Astrocyte (in vitro differentiated cells and primary cell): Measurements from ENCODE around the gene BCAS1. TPM values are rescaled to one million over a fixed set of nuclear protein-coding genes. Genes with fewer than 3 reads are reported as not detected.
A peak's percentile ranks its signal among the peaks of the same experiment; 100 is the strongest.

ENCODE experiments used
- DNase-seq: peaks from one replicate; pipeline ENCODE4 v3.0.0-alpha.2; 2010; ENCODE audit warnings: low read depth
- FAIRE-seq: peaks from 2 replicates; lab custom pipeline; 2011; peaks lifted over from hg19 to GRCh38; lab: Jason Lieb, UNC
- H2AFZ ChIP-seq: 2 replicates; pipeline ENCODE4 v1.6.0; 2012; ENCODE audit warnings: low read depth, low read length, inconsistent platforms
- H3K27ac ChIP-seq: 2 replicates; pipeline ENCODE4 v1.5.1; 2011; ENCODE audit warnings: low read depth, low read length, inconsistent platforms
- H3K27me3 ChIP-seq: 2 replicates; pipeline ENCODE4 v1.6.0; 2011; ENCODE audit warnings: low read length, inconsistent platforms; ENCODE audit not compliant: insufficient read depth
- H3K36me3 ChIP-seq: 2 replicates; pipeline ENCODE4 v1.5.1; 2011; ENCODE audit warnings: low read length, inconsistent platforms; ENCODE audit not compliant: insufficient read depth
- H3K4me1 ChIP-seq: 2 replicates; pipeline ENCODE4 v1.5.1; 2011; ENCODE audit warnings: low read length, inconsistent platforms; ENCODE audit not compliant: insufficient read depth
- H3K4me2 ChIP-seq: 2 replicates; pipeline ENCODE4 v1.6.0; 2012; ENCODE audit warnings: low read length, inconsistent platforms
- H3K4me3 ChIP-seq: 2 replicates; pipeline ENCODE4 v1.5.1; 2011; ENCODE audit warnings: low read depth, mild to moderate bottlenecking, low read length, inconsistent platforms; ENCODE audit not compliant: insufficient read depth
- H3K79me2 ChIP-seq: 2 replicates; pipeline ENCODE4 v1.6.0; 2012; ENCODE audit warnings: mild to moderate bottlenecking, low read length, inconsistent platforms; ENCODE audit not compliant: insufficient read depth
- H3K9ac ChIP-seq: 2 replicates; pipeline ENCODE4 v1.6.0; 2012; ENCODE audit warnings: mild to moderate bottlenecking, low read length, inconsistent platforms
- H3K9me3 ChIP-seq: 2 replicates; pipeline ENCODE4 v1.5.1; 2012; ENCODE audit warnings: low read depth, mild to moderate bottlenecking, low read length, inconsistent platforms; ENCODE audit not compliant: insufficient read depth
- H4K20me1 ChIP-seq: 2 replicates; pipeline ENCODE4 v1.6.0; 2012; ENCODE audit warnings: low read length, inconsistent platforms; ENCODE audit not compliant: insufficient read depth
- H3K27ac Mint-ChIP-seq: one replicate; pipeline ENCODE4 v1.8.0; 2021; ENCODE audit warnings: mild to moderate bottlenecking, mixed read lengths; ENCODE audit not compliant: unreplicated experiment
- H3K27me3 Mint-ChIP-seq: one replicate; pipeline ENCODE4 v1.8.0; 2021; ENCODE audit warnings: low read depth, mixed read lengths; ENCODE audit not compliant: unreplicated experiment
- H3K36me3 Mint-ChIP-seq: one replicate; pipeline ENCODE4 v1.8.0; 2021; ENCODE audit warnings: low read depth, mixed read lengths; ENCODE audit not compliant: unreplicated experiment
- H3K4me1 Mint-ChIP-seq: one replicate; pipeline ENCODE4 v1.8.0; 2021; ENCODE audit warnings: low read depth, mixed read lengths; ENCODE audit not compliant: unreplicated experiment
- H3K4me3 Mint-ChIP-seq: one replicate; pipeline ENCODE4 v1.8.0; 2021; ENCODE audit warnings: mild to moderate bottlenecking, moderate library complexity, mixed read lengths; ENCODE audit not compliant: unreplicated experiment
- H3K9me3 Mint-ChIP-seq: one replicate; pipeline ENCODE4 v1.8.0; 2021; ENCODE audit warnings: mild to moderate bottlenecking, mixed read lengths; ENCODE audit not compliant: unreplicated experiment
- EZH2 ChIP-seq: IDR thresholded peaks from 2 replicates; pipeline ENCODE4 v1.6.1; 2012; ENCODE audit warnings: mild to moderate bottlenecking, low read length, inconsistent platforms; ENCODE audit not compliant: insufficient read depth
- microRNA-seq: library from miRNA; unstranded; fragments of <30 nt; microRNA quantifications from one replicate; pipeline ENCODE4 v1.2.0, GENCODE V29; 2020
- total RNA-seq: library from RNA; stranded (reverse); gene quantifications from 2 replicates; pipeline ENCODE4 v1.2.1, GENCODE V29; 2021

The BCAS1 gene
- total RNA-seq, 1 donor from 2014 or later = not detected

- Histone ChIP-seq H3K27ac (no peak overlapping the region), H3K9me3 (no peaks in the 10 kb centered on the region), H3K79me2 (no peaks in the 10 kb centered on the region), H3K4me2 (no peak overlapping the region), H3K36me3 (no peaks in the 10 kb centered on the region), H2AFZ (no peak overlapping the region), H4K20me1 (no peaks in the 10 kb centered on the region), H3K27me3 (no peaks in the 10 kb centered on the region), H3K9ac (no peak overlapping the region), H3K4me3 (no peak overlapping the region), H3K4me1 (peaks cover 21% of the 10 kb centered on the region)
- Mint-ChIP-seq H3K36me3 (no peaks in the 10 kb centered on the region), H3K4me1 (peaks cover 17% of the 10 kb centered on the region), H3K4me3 (no peak overlapping the region), H3K27me3 (no peaks in the 10 kb centered on the region), H3K9me3 (no peaks in the 10 kb centered on the region), H3K27ac (peak overlapping the region; percentile 19)
- no peak for DNase-seq
- no peak for TF ChIP-seq EZH2
- no peak for FAIRE-seq
These were observed 175.5 kb downstream of the BCAS1 start for GRCh38 chr20:53894707-53895384.

Small RNA genes lying within 50 kb of the gene (microRNA-seq; reads per million reads assigned to microRNA genes)
- not detected for gene MIR4756

Other genes starting within 250 kb of the BCAS1 start
- gene CYP24A1, start 103.4 kb upstream of the BCAS1 start, total RNA-seq = 0.60 and 0.73 TPM in 2 replicates
- 28.3 and 35.2 TPM in 2 replicates for gene PFDN4, start 137.5 kb upstream of the BCAS1 start, total RNA-seq